Mesenchymal stem cell (in vitro differentiated cells and primary cell): ENCODE data around the gene S100B.
A peak's percentile ranks its signal among the peaks of the same experiment; 100 is the strongest.

Source experiments
- DNase-seq: peaks from one replicate; pipeline ENCODE4 v3.0.0-alpha.2; 2013
- H2AFZ ChIP-seq: one replicate; pipeline ENCODE4 v1.6.1; 2013; ENCODE audit warnings: low read depth, mild to moderate bottlenecking, control low read depth, inconsistent platforms, low read length, moderate library complexity
- H2AK5ac ChIP-seq: 2 replicates; pipeline ENCODE4 v1.6.1; 2013; ENCODE audit warnings: low read length, moderate library complexity, mild to moderate bottlenecking, inconsistent platforms; ENCODE audit not compliant: severe bottlenecking
- H2BK120ac ChIP-seq: one replicate; pipeline ENCODE4 v1.6.1; 2013; ENCODE audit warnings: low read depth, mild to moderate bottlenecking, inconsistent platforms, low read length, moderate library complexity
- H2BK12ac ChIP-seq, 2 experiments: one replicate each; pipeline ENCODE4 v1.6.1; 2013; ENCODE audit warnings: inconsistent platforms in 2 of 2, low read length in 2 of 2, mild to moderate bottlenecking in 2 of 2, moderate library complexity in 2 of 2, control low read depth in 1 of 2
- H2BK15ac ChIP-seq: one replicate; pipeline ENCODE4 v1.6.1; 2013; ENCODE audit warnings: mild to moderate bottlenecking, low read depth, inconsistent platforms; ENCODE audit not compliant: poor library complexity, severe bottlenecking
- H2BK5ac ChIP-seq: 2 replicates; pipeline ENCODE4 v1.6.1; 2013; ENCODE audit warnings: low read depth, mild to moderate bottlenecking, low read length, control low read depth, inconsistent platforms; ENCODE audit not compliant: poor library complexity, severe bottlenecking
- H3K14ac ChIP-seq, 2 experiments: one replicate each; pipeline ENCODE4 v1.6.1; 2013; ENCODE audit warnings: inconsistent platforms in 2 of 2, low read length in 2 of 2, control low read depth in 1 of 2, mild to moderate bottlenecking in 1 of 2, moderate library complexity in 1 of 2
- H3K18ac ChIP-seq, 2 experiments: one replicate each; pipeline ENCODE4 v1.6.1; 2013; ENCODE audit warnings: inconsistent platforms in 2 of 2, low read length in 2 of 2, control low read depth in 1 of 2, low read depth in 1 of 2, mild to moderate bottlenecking in 1 of 2
- H3K23ac ChIP-seq, 2 experiments: one replicate each; pipeline ENCODE4 v1.6.1; 2013; ENCODE audit warnings: inconsistent platforms in 2 of 2, low read length in 2 of 2, mild to moderate bottlenecking in 2 of 2, moderate library complexity in 2 of 2, control low read depth in 1 of 2
- H3K27ac ChIP-seq: 2 replicates; pipeline ENCODE4 v1.5.1; 2013; ENCODE audit warnings: mild to moderate bottlenecking, moderate library complexity, low read length, control low read depth, inconsistent platforms; ENCODE audit not compliant: poor library complexity, severe bottlenecking
- H3K27me3 ChIP-seq, 2 experiments: 2 replicates each; pipeline versions ENCODE4 v1.6.1 to v1.7.0; 2013; ENCODE audit warnings: low read length in 2 of 2, mild to moderate bottlenecking in 2 of 2, moderate library complexity in 2 of 2, control low read depth in 1 of 2, inconsistent platforms in 1 of 2; ENCODE audit not compliant: control insufficient read depth in 1 of 2, insufficient read depth in 1 of 2
- H3K36me3 ChIP-seq, 2 experiments: 2 replicates each; pipeline versions ENCODE4 v1.6.1 to v1.7.0; 2013; ENCODE audit warnings: low read length in 2 of 2, control low read depth in 1 of 2, inconsistent platforms in 1 of 2, low read depth in 1 of 2, mild to moderate bottlenecking in 1 of 2; ENCODE audit not compliant: insufficient read depth in 2 of 2, control insufficient read depth in 1 of 2
- H3K4ac ChIP-seq, 2 experiments: one replicate each; pipeline ENCODE4 v1.6.1; 2013; ENCODE audit warnings: inconsistent platforms in 2 of 2, low read length in 2 of 2, mild to moderate bottlenecking in 2 of 2, moderate library complexity in 2 of 2, control low read depth in 1 of 2, low read depth in 1 of 2
- H3K4me1 ChIP-seq: 2 replicates; pipeline ENCODE4 v1.6.1; 2013; ENCODE audit warnings: low read depth, low read length, control low read depth; ENCODE audit not compliant: control insufficient read depth, insufficient read depth
- H3K4me2 ChIP-seq: 2 replicates; pipeline ENCODE4 v1.6.1; 2013; ENCODE audit warnings: low read length, mild to moderate bottlenecking, inconsistent platforms; ENCODE audit not compliant: poor library complexity, severe bottlenecking
- H3K4me3 ChIP-seq, 2 experiments: 2 replicates each; pipeline versions ENCODE4 v1.5.1 to v1.7.0; 2013; ENCODE audit warnings: low read length in 2 of 2, mild to moderate bottlenecking in 2 of 2, control low read depth in 1 of 2, low read depth in 1 of 2; ENCODE audit not compliant: insufficient read depth in 1 of 2
- H3K79me1 ChIP-seq: replicated peaks from 2 replicates; pipeline ENCODE4 v1.6.1; 2013; ENCODE audit warnings: mild to moderate bottlenecking, control low read depth, low read length, inconsistent platforms; ENCODE audit not compliant: poor library complexity, severe bottlenecking
- H3K9ac ChIP-seq: 2 replicates; pipeline ENCODE4 v1.7.0; 2013; ENCODE audit warnings: mild to moderate bottlenecking, low read length, moderate library complexity
- H3K9me3 ChIP-seq: 2 replicates; pipeline ENCODE4 v1.7.0; 2013; ENCODE audit warnings: mild to moderate bottlenecking, low read length; ENCODE audit not compliant: control insufficient read depth
- H4K8ac ChIP-seq: one replicate; pipeline ENCODE4 v1.6.1; 2013; ENCODE audit warnings: inconsistent platforms, mild to moderate bottlenecking, low read length, moderate library complexity
- H4K91ac ChIP-seq: one replicate; pipeline ENCODE4 v1.6.1; 2013; ENCODE audit warnings: mild to moderate bottlenecking, low read length, inconsistent platforms
- WGBS: methylation state at CpG from one replicate; pipeline ENCODE4 v1.1.7; 2013; ENCODE audit warnings: mixed read lengths; 5-methylcytosine and 5-hydroxymethylcytosine counted together

S100B gene

GRCh38 chr21:46641656-46642055, 36.8 kb upstream of the S100B start:
- DNase-seq = no peak
- no peak overlapping the region for H2AFZ ChIP-seq
- 94% methylated on average over 8 of the region's 8 CpGs for WGBS

GRCh38 chr21:46639489-46640386, 34.9 kb upstream of the S100B start:
- Histone ChIP-seq H3K4me2 (no peak overlapping the region), H2BK12ac (no peak overlapping the region), H2BK5ac (no peak overlapping the region), H4K8ac (no peak overlapping the region), H4K91ac (no peak overlapping the region), H3K9me3 (no peaks in the 10 kb centered on the region), H3K36me3 (peaks cover 26 to 68% of the 10 kb centered on the region in 2 experiments), H2BK15ac (no peak overlapping the region), H3K27ac (no peak overlapping the region), H3K14ac (no peak overlapping the region), H2AFZ (no peak overlapping the region), H3K79me1 (peaks cover 15% of the 10 kb centered on the region), H2BK120ac (no peak overlapping the region), H3K4ac (no peak overlapping the region), H2AK5ac (no peak overlapping the region), H3K23ac (no peak overlapping the region), H3K9ac (peak overlapping the region; percentile 41), H3K27me3 (no peaks in the 10 kb centered on the region), H3K4me1 (peaks cover 10% of the 10 kb centered on the region), H3K18ac (no peak overlapping the region), H3K4me3 (no peak overlapping the region)
- DNase-seq = peak; percentile 44
- WGBS = no CpG with 5 or more reads among the region's 8 CpGs

More at GRCh38 chr21:46641656-46642055, 36.8 kb upstream of the S100B start:
- no peak overlapping the region for H3K18ac ChIP-seq
- H3K4ac ChIP-seq = no peak overlapping the region
- H3K36me3 ChIP-seq = peaks cover 41 to 84% of the 10 kb centered on the region in 2 experiments
- no peak overlapping the region for H2BK5ac ChIP-seq
- no peaks in the 10 kb centered on the region for H3K27me3 ChIP-seq
- peaks cover 19% of the 10 kb centered on the region for H3K79me1 ChIP-seq
- H2AK5ac ChIP-seq = no peak overlapping the region
- H3K4me1 ChIP-seq = peaks cover 8% of the 10 kb centered on the region
- H3K4me3 ChIP-seq = no peak overlapping the region
- H3K9me3 ChIP-seq = no peaks in the 10 kb centered on the region
- H4K8ac ChIP-seq = peak overlapping the region; percentile 4
- no peak overlapping the region for H4K91ac ChIP-seq
- H3K4me2 ChIP-seq = no peak overlapping the region
- no peak overlapping the region for H2BK12ac ChIP-seq
- no peak overlapping the region for H2BK120ac ChIP-seq
- H3K9ac ChIP-seq = no peak overlapping the region
- no peak overlapping the region for H3K14ac ChIP-seq
- no peak overlapping the region for H3K23ac ChIP-seq
- no peak overlapping the region for H2BK15ac ChIP-seq
- H3K27ac ChIP-seq = peak overlapping the region; percentile 15

GRCh38 chr21:46637952-46638746, 33.3 kb upstream of the S100B start:
- Histone ChIP-seq H3K79me1 (peaks cover 5% of the 10 kb centered on the region), H3K18ac (no peak overlapping the region), H2AK5ac (no peak overlapping the region), H3K23ac (no peak overlapping the region), H3K27ac (no peak overlapping the region), H2BK120ac (no peak overlapping the region), H4K8ac (no peak overlapping the region), H3K36me3 (peaks cover 13 to 53% of the 10 kb centered on the region in 2 experiments), H3K4ac (no peak overlapping the region), H2BK15ac (no peak overlapping the region), H4K91ac (no peak overlapping the region), H2AFZ (no peak overlapping the region), H3K27me3 (no peaks in the 10 kb centered on the region), H2BK5ac (no peak overlapping the region), H2BK12ac (no peak overlapping the region), H3K14ac (no peak overlapping the region), H3K9ac (peak overlapping the region; percentile 41), H3K4me3 (peak overlapping the region in 1 of 2 experiments; percentile 99), H3K9me3 (no peaks in the 10 kb centered on the region), H3K4me1 (peaks cover 11% of the 10 kb centered on the region), H3K4me2 (peak overlapping the region; percentile 52)
- 85% methylated on average over 3 of the region's 3 CpGs for WGBS
- DNase-seq = peak; percentile 12
